NOMO-1 (cell line): ENCODE measurements around the gene ERH.
"Not testable (repeated sequence)": the region's sequence is repeated elsewhere in the genome, so short reads cannot be mapped to it uniquely, and the experiment has no call there.

Experiments
- DNase-seq, 2 experiments: peaks; one replicate each; lab custom pipeline; 2025; ENCODE audit not compliant: unreplicated experiment in 2 of 2; lab: John Stamatoyannopoulos, UW

ERH gene

GRCh38 chr14:69398053-69398817 lies at the start of gene ERH, which contains the start of gene SLC39A9:
Gene ERH, minus strand, starts transcription at chr14:69398299. Its CDS starts 66 bp downstream, at chr14:69398233.
Gene SLC39A9, plus strand, starts transcription at chr14:69398692. Its CDS starts 678 bp downstream, at chr14:69399370.
- peak; percentile 96 to 99 for DNase-seq

- no peak for DNase-seq
These were observed 45.3 kb upstream of the ERH start for GRCh38 chr14:69443296-69443805.

GRCh38 chr14:69441948-69442347 lies 43.8 kb upstream of the ERH start:
- DNase-seq: no peak

- peak in 1 of 2 experiments; percentile 26 for DNase-seq
These were observed 41.6 kb upstream of the ERH start for GRCh38 chr14:69439521-69440270.

GRCh38 chr14:69432364-69432763 lies 34.3 kb upstream of the ERH start:
- DNase-seq: no peak

GRCh38 chr14:69430306-69430939 lies 32.3 kb upstream of the ERH start:
- no peak for DNase-seq

GRCh38 chr14:69429643-69430042 lies 31.5 kb upstream of the ERH start:
- no peak for DNase-seq

- DNase-seq: peak; percentile 84 to 91
These were observed 30.3 kb upstream of the ERH start for GRCh38 chr14:69428289-69428998.

GRCh38 chr14:69427596-69427995 lies 29.5 kb upstream of the ERH start:
- DNase-seq: no peak

GRCh38 chr14:69424149-69424923 lies 26.2 kb upstream of the ERH start:
- no peak for DNase-seq

- no peak for DNase-seq
These were observed 25.2 kb upstream of the ERH start for GRCh38 chr14:69423279-69423678.

GRCh38 chr14:69416087-69416486 lies 18.0 kb upstream of the ERH start:
- DNase-seq: not testable (repeated sequence)

- no peak for DNase-seq
These were observed 15.4 kb upstream of the ERH start for GRCh38 chr14:69413483-69413882.

GRCh38 chr14:69408331-69408960 lies 10.3 kb upstream of the ERH start:
- DNase-seq: peak; percentile 24 to 43

- no peak for DNase-seq
These were observed 7.7 kb upstream of the ERH start for GRCh38 chr14:69405762-69406161.

- no peak for DNase-seq
These were observed 6.8 kb upstream of the ERH start for GRCh38 chr14:69404883-69405282.

- DNase-seq: no peak
These were observed 6.4 kb upstream of the ERH start for GRCh38 chr14:69404478-69404877.

GRCh38 chr14:69401841-69402240 lies 3.7 kb upstream of the ERH start:
- no peak for DNase-seq

GRCh38 chr14:69400154-69400553 lies 2.1 kb upstream of the ERH start:
- DNase-seq: no peak
